ENCODE results near the gene NSL1. TPM values are rescaled to one million over a fixed set of nuclear protein-coding genes. Genes with fewer than 3 reads are reported as not detected.

The NSL1 gene
- total RNA-seq, 1 experiment from 2014 or later = 36.4 TPM

GRCh38 chr1:212700892-212701819 lies 90.4 kb downstream of the NSL1 start:
- POLR2A ChIA-PET = no interaction called here

More at GRCh38 chr1:212700892-212701819, 90.4 kb downstream of the NSL1 start:
- H3K27ac ChIP-seq (ENCODE audit: low read depth, low read length) = no peak overlapping the region
- H4K20me1 ChIP-seq (ENCODE audit: insufficient read depth) = no peaks in the 10 kb centered on the region
- H3K79me2 ChIP-seq (ENCODE audit: insufficient read depth, low read length) = no peaks in the 10 kb centered on the region
- no peak overlapping the region for H2AFZ ChIP-seq (ENCODE audit: low read depth, low read length, poor library complexity, severe bottlenecking)
- H3K4me2 ChIP-seq (ENCODE audit: low read length) = peak overlapping the region; percentile 87
- no peaks in the 10 kb centered on the region for H3K9me3 ChIP-seq (ENCODE audit: control insufficient read depth in 1 of 2, insufficient read depth in 1 of 2, low read depth in 1 of 2, low read length in 2 of 2)
- H3K9ac ChIP-seq (ENCODE audit: low read length) = no peak overlapping the region
- BruUV-seq (replicated peaks) = no TSS peak
- H3K27me3 ChIP-seq (ENCODE audit: insufficient read depth, low read length) = peaks cover 16% of the 10 kb centered on the region; the same call in 1 of the 2 replicates
- intact Hi-C loops (cut with micrococcal nuclease) = no loop called here
- no peak for TF ChIP-seq ZNF274 (IDR thresholded peaks at IDR 0.05; ENCODE audit: low read depth, low read length)
- TF ChIP-seq, protein P1, sequence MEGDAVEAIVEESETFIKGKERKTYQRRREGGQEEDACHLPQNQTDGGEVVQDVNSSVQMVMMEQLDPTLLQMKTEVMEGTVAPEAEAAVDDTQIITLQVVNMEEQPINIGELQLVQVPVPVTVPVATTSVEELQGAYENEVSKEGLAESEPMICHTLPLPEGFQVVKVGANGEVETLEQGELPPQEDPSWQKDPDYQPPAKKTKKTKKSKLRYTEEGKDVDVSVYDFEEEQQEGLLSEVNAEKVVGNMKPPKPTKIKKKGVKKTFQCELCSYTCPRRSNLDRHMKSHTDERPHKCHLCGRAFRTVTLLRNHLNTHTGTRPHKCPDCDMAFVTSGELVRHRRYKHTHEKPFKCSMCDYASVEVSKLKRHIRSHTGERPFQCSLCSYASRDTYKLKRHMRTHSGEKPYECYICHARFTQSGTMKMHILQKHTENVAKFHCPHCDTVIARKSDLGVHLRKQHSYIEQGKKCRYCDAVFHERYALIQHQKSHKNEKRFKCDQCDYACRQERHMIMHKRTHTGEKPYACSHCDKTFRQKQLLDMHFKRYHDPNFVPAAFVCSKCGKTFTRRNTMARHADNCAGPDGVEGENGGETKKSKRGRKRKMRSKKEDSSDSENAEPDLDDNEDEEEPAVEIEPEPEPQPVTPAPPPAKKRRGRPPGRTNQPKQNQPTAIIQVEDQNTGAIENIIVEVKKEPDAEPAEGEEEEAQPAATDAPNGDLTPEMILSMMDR (IDR thresholded peaks at IDR 0.05 in 2 of 3, conservative IDR thresholded peaks at IDR 0.05 in 1 of 3; ENCODE audit: borderline replicate concordance in 1 of 3, insufficient read depth in 1 of 3, low read depth in 2 of 3, low read length in 2 of 3) = no peak
- TF ChIP-seq, protein P2, sequence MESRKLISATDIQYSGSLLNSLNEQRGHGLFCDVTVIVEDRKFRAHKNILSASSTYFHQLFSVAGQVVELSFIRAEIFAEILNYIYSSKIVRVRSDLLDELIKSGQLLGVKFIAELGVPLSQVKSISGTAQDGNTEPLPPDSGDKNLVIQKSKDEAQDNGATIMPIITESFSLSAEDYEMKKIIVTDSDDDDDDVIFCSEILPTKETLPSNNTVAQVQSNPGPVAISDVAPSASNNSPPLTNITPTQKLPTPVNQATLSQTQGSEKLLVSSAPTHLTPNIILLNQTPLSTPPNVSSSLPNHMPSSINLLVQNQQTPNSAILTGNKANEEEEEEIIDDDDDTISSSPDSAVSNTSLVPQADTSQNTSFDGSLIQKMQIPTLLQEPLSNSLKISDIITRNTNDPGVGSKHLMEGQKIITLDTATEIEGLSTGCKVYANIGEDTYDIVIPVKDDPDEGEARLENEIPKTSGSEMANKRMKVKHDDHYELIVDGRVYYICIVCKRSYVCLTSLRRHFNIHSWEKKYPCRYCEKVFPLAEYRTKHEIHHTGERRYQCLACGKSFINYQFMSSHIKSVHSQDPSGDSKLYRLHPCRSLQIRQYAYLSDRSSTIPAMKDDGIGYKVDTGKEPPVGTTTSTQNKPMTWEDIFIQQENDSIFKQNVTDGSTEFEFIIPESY (IDR thresholded peaks at IDR 0.05; ENCODE audit: extremely low read depth, insufficient replicate concordance, low read length) = no peak
- TF ChIP-seq SRF (IDR thresholded peaks at IDR 0.05; ENCODE audit: low read depth) = no peak
- TF ChIP-seq TCF7L2 (IDR thresholded peaks at IDR 0.05; ENCODE audit: borderline replicate concordance, extremely low read depth, insufficient read depth, insufficient read length) = no peak
- no peak for TF ChIP-seq REST (IDR thresholded peaks at IDR 0.05; ENCODE audit: low read depth)
- no peak for TF ChIP-seq SP1 (IDR thresholded peaks at IDR 0.05; ENCODE audit: low read depth)
- no peak for TF ChIP-seq RAD21 (IDR thresholded peaks at IDR 0.05; ENCODE audit: low read depth)
- no peak for TF ChIP-seq ATF3 (IDR thresholded peaks at IDR 0.05)
- TF ChIP-seq YY1 (IDR thresholded peaks at IDR 0.05; ENCODE audit: extremely low read depth, insufficient replicate concordance, low read depth, low read length) = no peak
- TF ChIP-seq EZH2 (IDR thresholded peaks at IDR 0.05) = no peak
- DNase-seq (ENCODE audit: low read depth, low spot score) (no peak), ATAC-seq (no peak; the same call in 1 of the 2 replicates)
- no peaks in the 10 kb centered on the region for H3K36me3 ChIP-seq (ENCODE audit: control insufficient read depth in 1 of 2, insufficient read depth in 2 of 2, low read length in 2 of 2)
- ChIA-PET RAD21 (ENCODE audit: low non-redundant PET in 1 of 2, low total read pairs in 2 of 2, uncharacterized antibody in 2 of 2, unreplicated experiment in 2 of 2) (no interaction called here), CTCF (interaction anchor here (0.8 to 1.8 kb wide), 2 partner anchors 36 to 49 kb away, joined by 4 to 5 read pairs; no protein-coding TSS in a partner anchor)
- H3K4me1 ChIP-seq (ENCODE audit: control insufficient read depth in 1 of 2, insufficient read depth in 2 of 2, low read length in 2 of 2) = peaks cover 9 to 25% of the 10 kb centered on the region in 2 experiments
- H3K9me2 ChIP-seq (ENCODE audit: insufficient read depth) = no peaks in the 10 kb centered on the region
- H3K4me3 ChIP-seq (replicated peaks in 1 of 2; ENCODE audit: low read depth in 1 of 2, low read length in 2 of 2) = no peak overlapping the region; a peak in 1 of 4 replicates
